ES-I3 (cell line): Measurements from ENCODE around the gene CATSPERD.
A peak's percentile ranks its signal among the peaks of the same experiment; 100 is the strongest.

Source experiments
- H3K36me3 ChIP-seq: 2 replicates; pipeline ENCODE4 v1.6.1; 2013; ENCODE audit warnings: mild to moderate bottlenecking, low read length, control low read depth, moderate library complexity; ENCODE audit not compliant: insufficient read depth
- H3K4me1 ChIP-seq: 2 replicates; pipeline ENCODE4 v1.6.1; 2013; ENCODE audit warnings: mild to moderate bottlenecking, control low read depth, low read length; ENCODE audit not compliant: insufficient read depth
- H3K9ac ChIP-seq: 2 replicates; pipeline ENCODE4 v1.6.1; 2013; ENCODE audit warnings: low read depth, mild to moderate bottlenecking, low read length, moderate library complexity
- H3K9me3 ChIP-seq: 2 replicates; pipeline ENCODE4 v1.6.1; 2013; ENCODE audit warnings: mild to moderate bottlenecking, low read length, moderate library complexity; ENCODE audit not compliant: control insufficient read depth, insufficient read depth

Gene CATSPERD, protein sequence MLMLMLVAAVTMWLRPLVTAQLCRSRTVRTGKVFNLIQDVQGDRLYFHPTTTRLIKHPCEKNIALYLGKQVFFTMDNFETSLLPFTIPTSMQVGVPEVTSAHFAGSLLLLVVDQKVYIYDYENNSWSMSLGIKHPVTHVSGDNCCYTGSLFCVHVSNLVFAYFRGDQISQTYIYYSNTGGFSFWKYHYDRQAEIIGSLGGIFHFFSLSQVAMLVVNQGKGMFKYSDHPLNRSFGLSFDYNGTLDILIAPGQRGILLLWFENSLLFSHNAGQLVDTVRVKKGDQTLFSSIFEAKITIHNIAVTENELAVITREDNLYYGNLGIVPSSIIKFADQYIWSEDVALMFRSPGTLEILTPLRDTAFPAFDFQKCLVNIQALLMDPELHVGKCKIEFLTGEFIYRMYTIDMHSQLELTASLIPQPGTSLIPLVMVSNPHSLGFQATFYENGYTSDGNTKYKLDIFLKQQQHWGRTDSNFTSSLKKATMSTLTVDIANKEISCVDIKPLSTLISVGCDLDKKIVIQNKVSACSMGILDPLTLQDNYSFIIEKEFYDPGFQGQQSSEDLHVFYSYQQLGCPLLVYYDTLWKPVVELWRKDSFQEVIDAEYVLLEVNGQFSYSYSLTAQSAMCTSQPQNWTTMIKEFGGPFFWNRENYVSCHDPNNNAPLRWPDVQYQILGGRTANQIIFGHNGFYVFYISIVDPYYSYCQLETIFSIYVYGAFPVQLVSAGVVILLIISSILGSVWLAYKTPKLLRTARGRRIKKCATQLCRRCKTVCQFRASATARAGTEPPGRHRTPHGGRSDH

DNA sequence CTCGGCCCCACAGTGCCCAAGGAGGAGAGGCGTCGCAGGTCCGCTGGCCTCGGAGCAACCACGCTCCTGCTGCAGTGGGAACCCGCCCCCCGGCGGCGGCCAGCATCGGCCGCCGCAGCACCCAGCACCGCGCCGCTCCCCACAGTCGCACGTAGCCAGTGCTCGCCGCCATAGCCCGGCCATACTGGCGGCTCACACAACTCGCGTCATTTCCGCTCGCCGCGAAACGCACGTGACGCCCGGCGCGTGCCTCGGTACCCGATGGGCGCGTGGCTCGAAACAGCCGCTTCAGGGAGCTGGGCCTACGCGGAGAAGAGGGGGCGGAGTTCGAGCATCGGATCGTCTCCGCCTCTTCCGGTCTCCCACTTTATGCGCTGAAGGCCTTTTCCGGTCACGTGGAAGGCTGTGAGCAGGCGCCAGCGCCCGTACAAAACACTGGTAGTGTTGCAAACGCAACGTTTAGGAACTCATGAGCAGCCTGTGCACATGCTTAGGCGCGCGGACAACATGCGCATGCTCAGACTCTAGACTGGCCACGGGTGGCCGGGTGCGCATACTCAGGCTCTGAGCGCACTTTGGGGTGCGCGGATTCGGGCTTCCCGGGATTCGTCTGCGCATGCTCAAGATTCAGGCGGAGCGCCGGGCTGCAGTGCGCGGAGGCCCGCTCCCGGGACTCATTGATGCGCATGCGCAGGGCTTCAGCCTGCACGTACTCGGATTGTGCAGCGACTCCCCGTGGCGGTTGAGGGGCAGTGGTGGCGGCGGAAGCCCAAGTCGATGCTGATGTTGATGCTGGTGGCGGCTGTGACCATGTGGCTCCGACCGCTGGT lies at the start of gene CATSPERD, which contains the start of gene LONP1:
CATSPERD (plus strand) TSS at position 677 of the 830 bp plus-strand sequence; CDS start at position 778, 101 bp downstream.
LONP1 (minus strand) TSS at position 186 of the 830 bp plus-strand sequence; CDS start at position 172, 14 bp downstream.
- Histone ChIP-seq H3K9me3 (no peaks in the 10 kb centered on the region), H3K9ac (peak within 1 kb of the TSS; percentile 99), H3K36me3 (peaks cover 3% of the 10 kb centered on the region; the same call in 1 of the 2 replicates), H3K4me1 (no peaks in the 10 kb centered on the region; the same call in 1 of the 2 replicates)

DNA sequence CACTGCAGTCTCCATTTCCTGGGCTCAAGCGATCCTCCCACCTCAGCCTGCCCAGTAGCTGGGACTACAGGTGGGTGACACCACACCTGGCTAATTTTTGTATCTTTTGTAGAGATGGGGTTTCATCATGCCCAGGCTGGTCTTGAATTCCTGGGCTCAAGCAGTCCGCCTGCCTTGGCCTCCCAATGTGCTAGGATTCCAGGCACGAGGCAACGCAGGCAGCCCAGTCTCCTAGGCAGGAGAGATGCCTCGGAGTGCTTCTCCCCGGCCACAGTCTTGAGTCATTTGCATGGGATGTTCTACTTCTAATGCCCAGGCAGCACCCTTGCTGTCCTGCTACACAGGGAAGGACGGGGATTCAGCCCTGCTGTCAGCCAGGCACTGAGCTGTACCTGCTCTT lies 48.8 kb upstream of the CATSPERD start:
- Histone ChIP-seq H3K36me3 (no peaks in the 10 kb centered on the region), H3K4me1 (peaks cover 6% of the 10 kb centered on the region; the same call in 1 of the 2 replicates), H3K9me3 (no peaks in the 10 kb centered on the region), H3K9ac (no peak overlapping the region)

DNA sequence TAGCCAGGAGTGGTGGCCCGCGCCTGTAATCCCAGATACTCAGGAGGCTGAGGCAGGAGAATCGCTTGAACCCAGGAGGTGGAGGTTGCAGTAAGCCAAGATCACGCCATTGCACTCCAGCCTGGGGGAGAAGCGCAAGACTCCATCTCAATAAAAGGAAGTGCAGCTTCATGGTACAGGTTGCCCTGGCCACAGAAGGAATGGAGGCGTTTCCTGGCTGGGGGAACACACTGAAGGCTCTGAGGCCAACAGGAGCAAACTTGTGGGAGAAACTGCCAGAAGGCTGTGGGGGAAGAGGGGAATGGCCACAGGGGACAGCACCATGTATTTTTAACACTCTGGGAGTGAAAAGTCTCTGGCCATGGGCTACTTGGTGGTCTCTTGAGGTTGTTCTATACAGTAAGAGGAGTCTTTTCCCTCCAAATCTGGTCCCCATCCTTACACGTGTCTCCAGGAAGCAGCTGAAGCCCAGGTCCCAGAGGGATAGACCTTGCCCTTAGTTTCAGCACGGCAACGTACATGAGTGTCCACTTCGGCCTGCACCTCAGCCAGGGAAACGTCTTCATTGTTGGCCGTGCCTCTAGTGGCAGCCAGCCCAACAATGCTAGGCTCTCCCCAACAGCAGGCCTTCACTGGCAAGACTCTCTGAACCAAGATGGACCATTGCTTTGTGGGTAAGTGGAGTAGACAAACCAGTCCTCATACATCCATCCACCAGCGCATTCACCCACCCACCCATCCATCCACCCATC lies 47.6 kb upstream of the CATSPERD start:
- H3K9ac ChIP-seq = no peak overlapping the region
- H3K36me3 ChIP-seq = no peaks in the 10 kb centered on the region
- no peaks in the 10 kb centered on the region for H3K4me1 ChIP-seq
- H3K9me3 ChIP-seq = no peaks in the 10 kb centered on the region

DNA sequence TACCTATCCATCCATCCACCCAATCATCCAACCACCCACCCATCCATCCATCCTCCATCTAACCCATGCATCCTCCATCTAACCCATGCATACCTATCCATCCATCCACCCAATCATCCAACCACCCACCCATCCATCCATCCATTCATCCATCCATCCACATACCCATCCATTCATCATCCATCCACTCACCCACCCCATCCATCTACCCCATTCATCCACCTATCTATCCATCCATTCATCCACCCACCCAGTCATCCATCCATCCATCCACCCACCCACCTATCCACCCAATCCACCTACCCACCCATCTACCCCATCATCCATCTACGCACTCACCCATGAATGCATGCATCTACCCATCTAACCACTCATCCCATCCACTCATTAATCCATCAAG lies 46.7 kb upstream of the CATSPERD start:
- H3K9me3 ChIP-seq = no peaks in the 10 kb centered on the region
- no peak overlapping the region for H3K9ac ChIP-seq
- H3K36me3 ChIP-seq = no peaks in the 10 kb centered on the region
- no peaks in the 10 kb centered on the region for H3K4me1 ChIP-seq

DNA sequence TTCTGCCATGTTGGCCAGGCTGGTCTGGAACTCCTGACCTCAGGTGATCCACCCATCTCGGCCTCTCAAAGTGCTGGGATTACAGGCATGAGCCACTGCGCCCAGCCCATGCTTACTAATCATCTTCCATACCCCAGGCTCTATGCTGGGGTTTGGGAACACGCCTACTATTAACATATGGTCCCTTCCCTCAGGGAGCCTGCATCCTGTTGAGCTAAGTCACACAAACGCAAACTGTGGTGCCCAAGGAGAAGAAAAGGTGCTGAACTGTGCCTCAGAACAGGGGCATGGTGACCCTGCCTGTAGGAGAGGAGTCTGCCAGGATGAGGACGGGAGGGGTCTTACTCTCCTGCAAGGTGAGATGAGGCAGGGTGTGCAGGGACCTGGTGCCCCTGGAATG lies 45.7 kb upstream of the CATSPERD start:
- no peaks in the 10 kb centered on the region for H3K4me1 ChIP-seq
- H3K36me3 ChIP-seq = no peaks in the 10 kb centered on the region
- no peak overlapping the region for H3K9ac ChIP-seq
- H3K9me3 ChIP-seq = no peaks in the 10 kb centered on the region

DNA sequence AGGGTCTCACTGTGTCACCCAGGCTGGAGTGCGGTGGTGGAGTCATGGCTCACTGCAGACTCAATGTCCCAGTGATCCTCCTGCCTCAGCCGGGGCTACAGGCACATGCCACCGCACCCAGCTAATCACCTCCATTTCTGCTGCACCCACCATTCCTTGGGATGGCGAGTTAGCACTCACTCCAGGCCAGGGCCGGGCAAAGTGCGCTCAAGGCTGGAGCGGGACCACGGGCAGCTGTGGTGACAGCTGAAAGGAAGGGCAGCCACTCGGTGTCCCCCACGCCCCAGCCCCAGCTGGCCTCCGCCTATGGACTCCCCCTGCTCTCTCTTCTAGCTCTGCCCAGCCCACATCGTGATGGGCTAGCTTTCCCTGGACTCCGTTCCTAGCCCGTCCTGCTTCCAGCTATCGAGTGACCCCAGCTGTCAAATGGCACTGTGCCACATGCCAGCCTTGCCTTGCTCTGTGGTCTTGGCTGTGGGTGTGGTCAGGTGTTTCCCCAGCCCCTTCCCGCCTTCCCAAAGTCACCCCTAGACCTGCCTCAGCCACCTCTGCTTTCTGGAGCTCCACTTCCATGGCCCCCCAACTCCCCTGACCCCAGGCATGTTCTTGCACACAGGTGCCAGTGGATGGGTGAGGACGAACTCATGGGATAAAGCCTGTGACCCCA lies 44.2 kb upstream of the CATSPERD start:
- H3K9ac ChIP-seq = no peak overlapping the region
- no peaks in the 10 kb centered on the region for H3K9me3 ChIP-seq
- no peaks in the 10 kb centered on the region for H3K4me1 ChIP-seq
- H3K36me3 ChIP-seq = no peaks in the 10 kb centered on the region

DNA sequence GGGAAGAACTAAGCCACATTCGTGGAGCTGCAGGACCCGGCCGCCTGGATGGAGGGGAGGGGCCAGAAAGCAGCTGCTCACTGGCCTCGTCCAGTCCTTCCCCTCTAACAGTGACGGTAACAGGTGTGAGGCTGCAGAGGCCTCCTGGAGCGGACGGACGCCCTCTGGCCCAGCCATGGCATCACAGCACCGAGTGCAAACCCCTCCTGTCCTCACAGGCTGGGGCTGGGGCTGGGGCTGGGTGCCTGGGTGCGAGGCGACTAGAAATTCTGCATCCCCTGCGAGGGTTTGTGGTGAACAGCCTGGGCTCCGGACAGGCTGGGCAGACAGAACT lies 43.7 kb upstream of the CATSPERD start:
- H3K36me3 ChIP-seq = no peaks in the 10 kb centered on the region
- no peaks in the 10 kb centered on the region for H3K4me1 ChIP-seq
- H3K9ac ChIP-seq = no peak overlapping the region
- no peaks in the 10 kb centered on the region for H3K9me3 ChIP-seq

DNA sequence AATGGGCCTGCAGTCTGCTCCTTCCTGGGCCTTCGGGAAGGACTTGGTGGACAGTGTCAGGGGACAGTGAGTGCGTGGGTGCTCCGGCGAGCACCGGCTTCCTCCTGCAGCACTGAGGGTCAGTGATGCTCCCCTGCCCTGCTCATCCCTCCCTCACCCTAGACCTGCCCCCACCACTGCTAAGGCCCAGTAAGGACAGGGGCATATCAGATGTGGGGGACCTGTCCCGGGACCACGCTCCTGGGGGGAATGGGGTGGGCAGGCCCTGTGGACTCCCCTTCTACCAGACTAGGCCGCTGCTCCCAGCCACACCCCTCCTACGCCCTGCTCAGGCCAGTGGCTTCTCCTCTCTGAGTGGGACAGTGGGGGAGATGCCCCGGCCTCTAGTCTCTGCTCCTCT lies 43.3 kb upstream of the CATSPERD start:
- Histone ChIP-seq H3K36me3 (no peaks in the 10 kb centered on the region), H3K9ac (no peak overlapping the region), H3K9me3 (no peaks in the 10 kb centered on the region), H3K4me1 (no peaks in the 10 kb centered on the region)

DNA sequence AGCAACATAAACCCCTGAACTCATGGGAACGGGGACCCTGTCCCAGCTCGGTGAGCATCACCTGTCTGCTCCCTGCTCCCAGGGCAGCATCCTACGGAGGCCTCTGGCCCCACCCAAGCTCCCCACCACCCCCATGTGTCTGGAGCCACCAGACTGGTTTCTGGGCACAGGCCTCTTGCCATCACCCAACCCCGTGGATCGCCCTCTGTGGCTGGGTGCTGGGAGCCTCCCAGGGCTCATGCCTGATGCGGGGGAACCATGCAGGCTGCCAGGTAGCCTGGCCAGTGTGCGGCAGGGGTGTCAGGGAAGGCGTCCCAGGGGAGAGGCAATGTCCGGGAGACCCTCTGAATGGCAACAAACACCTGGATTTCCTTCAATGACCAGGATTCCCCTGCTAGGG lies 42.9 kb upstream of the CATSPERD start:
- no peaks in the 10 kb centered on the region for H3K4me1 ChIP-seq
- no peaks in the 10 kb centered on the region for H3K9me3 ChIP-seq
- no peaks in the 10 kb centered on the region for H3K36me3 ChIP-seq
- H3K9ac ChIP-seq = no peak overlapping the region

DNA sequence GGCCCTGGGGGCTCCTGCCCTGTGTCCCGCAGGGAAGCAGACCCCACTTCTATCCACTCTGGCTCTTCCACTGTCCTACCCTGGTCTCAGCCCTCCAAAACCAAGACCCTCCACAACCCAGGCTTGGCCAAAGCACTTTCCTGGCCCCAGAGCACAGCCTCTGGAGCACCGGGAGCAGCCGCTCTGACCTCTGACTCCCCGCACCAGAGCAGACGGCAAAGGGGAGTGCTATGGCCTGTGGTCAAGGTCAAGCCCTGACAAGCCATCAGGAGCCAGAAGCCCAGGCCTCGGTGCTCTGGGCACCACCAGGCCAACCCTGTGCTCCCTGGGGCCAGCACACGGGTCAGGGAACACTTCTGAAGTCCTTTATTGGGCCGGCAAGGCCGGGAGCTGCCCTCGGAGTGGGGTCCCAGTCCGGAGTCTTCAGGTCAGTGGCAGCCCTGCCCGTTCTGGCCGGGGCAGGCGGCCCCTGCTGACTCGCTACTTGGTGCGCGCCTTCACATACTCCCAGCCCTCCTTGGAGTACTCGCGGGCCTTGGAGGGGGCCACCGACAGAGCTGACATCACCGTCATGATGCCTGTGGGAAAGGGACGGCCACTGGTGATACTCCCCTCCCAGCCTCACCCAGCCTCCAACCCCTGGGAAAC lies 42.2 kb upstream of the CATSPERD start:
- H3K9ac ChIP-seq = no peak overlapping the region
- H3K36me3 ChIP-seq = no peaks in the 10 kb centered on the region
- H3K4me1 ChIP-seq = no peaks in the 10 kb centered on the region
- H3K9me3 ChIP-seq = no peaks in the 10 kb centered on the region

DNA sequence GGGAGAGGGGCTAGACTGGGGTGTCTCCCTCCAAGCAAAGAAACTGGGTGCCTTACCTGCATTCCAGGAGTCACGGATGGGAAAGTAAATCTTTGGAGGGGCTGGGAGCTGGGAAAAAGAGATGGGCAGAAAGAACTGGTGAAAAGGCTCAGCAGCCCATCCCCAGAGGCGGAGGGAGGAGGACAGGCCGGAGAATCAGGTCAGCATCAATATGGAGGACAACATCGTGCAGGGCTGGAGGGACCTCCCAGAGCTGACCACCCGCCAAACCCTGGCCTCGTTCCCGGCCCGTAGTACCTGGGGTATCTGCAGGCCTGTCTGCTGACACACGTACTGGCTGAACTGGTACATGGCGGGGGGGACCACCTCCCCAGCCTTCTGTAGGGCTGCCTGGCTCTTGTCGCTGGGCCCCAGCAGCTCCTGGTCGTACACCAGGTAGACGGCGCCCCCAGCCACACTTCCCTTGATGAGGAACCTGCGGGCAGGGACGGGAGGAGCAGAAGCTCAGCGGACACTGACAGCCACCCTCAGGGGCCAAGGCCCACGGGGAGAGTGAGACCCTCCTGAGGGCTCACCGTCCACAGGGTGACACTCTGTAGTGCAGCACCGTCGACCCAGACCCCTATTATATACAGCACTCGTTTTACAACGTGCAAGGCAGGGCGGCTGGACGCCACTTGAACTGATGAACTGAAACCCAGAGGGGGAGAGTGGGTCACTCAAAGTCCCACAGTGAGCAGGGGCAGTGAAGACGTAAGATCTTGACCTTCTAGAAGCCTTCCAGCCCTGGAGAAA lies 41.0 kb upstream of the CATSPERD start:
- Histone ChIP-seq H3K36me3 (no peaks in the 10 kb centered on the region), H3K9me3 (no peaks in the 10 kb centered on the region), H3K9ac (peak overlapping the region; percentile 91), H3K4me1 (no peaks in the 10 kb centered on the region)

DNA sequence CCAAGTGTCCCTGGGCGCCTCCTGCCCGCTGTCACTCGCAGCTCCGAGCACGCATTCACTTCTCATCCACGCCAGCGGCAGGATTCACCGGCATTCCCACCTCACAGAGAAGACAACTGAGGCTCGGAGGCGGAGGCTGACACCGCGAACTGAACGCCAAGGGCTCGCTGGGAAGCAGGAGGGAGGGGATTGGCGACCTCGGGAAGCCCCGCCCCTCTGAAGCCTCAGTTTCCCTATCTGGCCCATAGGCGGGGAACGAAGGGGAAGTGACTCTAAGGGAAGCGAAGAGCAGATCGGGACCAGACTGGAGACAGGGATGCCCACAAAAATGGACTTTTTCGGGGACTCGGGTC lies 40.4 kb upstream of the CATSPERD start:
- H3K4me1 ChIP-seq = no peaks in the 10 kb centered on the region
- H3K9ac ChIP-seq = peak overlapping the region; percentile 91
- H3K9me3 ChIP-seq = no peaks in the 10 kb centered on the region
- H3K36me3 ChIP-seq = no peaks in the 10 kb centered on the region
